ENCODE results near the gene FASTKD1. TPM values are rescaled to one million over a fixed set of nuclear protein-coding genes. Genes with fewer than 3 reads are reported as not detected.
"Not testable (repeated sequence)": the region's sequence is repeated elsewhere in the genome, so short reads cannot be mapped to it uniquely, and the experiment has no call there.

FASTKD1 gene
- total and polyA plus RNA-seq, 4 donors, result 7.0 to 24.2 (median 14.9) TPM

- ATAC-seq (ENCODE audit: low FRiP score); H3K4me1 ChIP-seq (ENCODE audit: control insufficient read depth in 1 of 2, insufficient read depth in 2 of 2, low read length in 2 of 2); intact Hi-C loops (cut with DNase I); H3K4me3 ChIP-seq (ENCODE audit: low read length in 2 of 2); H3K9me3 ChIP-seq (ENCODE audit: control insufficient read depth, low read length); H3K27ac ChIP-seq (ENCODE audit: low read depth in 1 of 2, low read length in 2 of 2); H3K27me3 ChIP-seq (ENCODE audit: control insufficient read depth in 1 of 2, insufficient read depth in 2 of 2, low read length in 1 of 2); H3K36me3 ChIP-seq (ENCODE audit: control insufficient read depth in 1 of 2, insufficient read depth in 2 of 2, low read length in 1 of 2); DNase-seq: not testable (repeated sequence)
- WGBS, 2 donors, result 82 to 95% methylated on average over 7 of the region's 7 CpGs
Measured at GRCh38 chr2:169596546-169596945, 22.9 kb upstream of the FASTKD1 start.

- Histone ChIP-seq H3K27ac (ENCODE audit: low read depth in 1 of 2, low read length in 2 of 2) (no peak overlapping the region), H3K27me3 (ENCODE audit: control insufficient read depth in 1 of 2, insufficient read depth in 2 of 2, low read length in 1 of 2) (no peaks in the 10 kb centered on the region), H3K36me3 (ENCODE audit: control insufficient read depth in 1 of 2, insufficient read depth in 2 of 2, low read length in 1 of 2) (no peaks in the 10 kb centered on the region), H3K4me3 (ENCODE audit: low read length in 2 of 2) (no peak overlapping the region), H3K4me1 (ENCODE audit: control insufficient read depth in 1 of 2, insufficient read depth in 2 of 2, low read length in 2 of 2) (no peaks in the 10 kb centered on the region), H3K9me3 (ENCODE audit: control insufficient read depth, low read length) (no peaks in the 10 kb centered on the region)
- DNase-seq (no peak), ATAC-seq (ENCODE audit: low FRiP score) (no peak)
- WGBS, 2 donors, result 61 to 67% methylated on average over 8 of the region's 8 CpGs
- intact Hi-C loops (cut with DNase I), result no loop called here
Measured at GRCh38 chr2:169590804-169591203, 17.1 kb upstream of the FASTKD1 start.

- no peaks in the 10 kb centered on the region for H3K9me3 ChIP-seq (ENCODE audit: control insufficient read depth, low read length)
- no peak overlapping the region for H3K27ac ChIP-seq (ENCODE audit: low read depth in 1 of 2, low read length in 2 of 2)
- no peaks in the 10 kb centered on the region for H3K36me3 ChIP-seq (ENCODE audit: control insufficient read depth in 1 of 2, insufficient read depth in 2 of 2, low read length in 1 of 2)
- no peak for DNase-seq
- intact Hi-C loops (cut with DNase I), result no loop called here
- ATAC-seq (ENCODE audit: low FRiP score), result no peak
- WGBS, 2 donors, result 24% methylated on average over 7 of the region's 7 CpGs
- peak overlapping the region; percentile 63 to 94 for H3K4me3 ChIP-seq (ENCODE audit: low read length in 2 of 2)
- H3K27me3 ChIP-seq (ENCODE audit: control insufficient read depth in 1 of 2, insufficient read depth in 2 of 2, low read length in 1 of 2), result no peaks in the 10 kb centered on the region
- H3K4me1 ChIP-seq (ENCODE audit: control insufficient read depth in 1 of 2, insufficient read depth in 2 of 2, low read length in 2 of 2), result no peaks in the 10 kb centered on the region
Measured at GRCh38 chr2:169585673-169586072, 12.0 kb upstream of the FASTKD1 start.

GRCh38 chr2:169584005-169584877 is 10.6 kb upstream of the FASTKD1 start, which contains the start of gene PPIG:
Gene PPIG (plus strand): TSS chr2:169584351. CDS start chr2:169604042, 19,691 bp downstream.
- intact Hi-C loops (cut with DNase I), result no loop called here
- WGBS, 2 donors, result 5% methylated on average over 49 of the region's 49 CpGs

GRCh38 chr2:169583518-169583917 is 9.9 kb upstream of the FASTKD1 start:
- no peak for DNase-seq
- H3K27me3 ChIP-seq (ENCODE audit: control insufficient read depth in 1 of 2, insufficient read depth in 2 of 2, low read length in 1 of 2), result no peaks in the 10 kb centered on the region
- H3K9me3 ChIP-seq (ENCODE audit: control insufficient read depth, low read length), result no peaks in the 10 kb centered on the region
- no peak for ATAC-seq (ENCODE audit: low FRiP score)
- no peaks in the 10 kb centered on the region for H3K36me3 ChIP-seq (ENCODE audit: control insufficient read depth in 1 of 2, insufficient read depth in 2 of 2, low read length in 1 of 2)
- no peak overlapping the region for H3K27ac ChIP-seq (ENCODE audit: low read depth in 1 of 2, low read length in 2 of 2)
- intact Hi-C loops (cut with DNase I), result no loop called here
- no peaks in the 10 kb centered on the region for H3K4me1 ChIP-seq (ENCODE audit: control insufficient read depth in 1 of 2, insufficient read depth in 2 of 2, low read length in 2 of 2)
- 97% methylated on average over 5 of the region's 5 CpGs for WGBS, 2 donors
- H3K4me3 ChIP-seq (ENCODE audit: low read length in 2 of 2), result peak overlapping the region in 1 of 2 donors; percentile 94

More at GRCh38 chr2:169584005-169584877, 10.6 kb upstream of the FASTKD1 start, which contains the start of gene PPIG:
- H3K4me1 ChIP-seq (ENCODE audit: control insufficient read depth in 1 of 2, insufficient read depth in 2 of 2, low read length in 2 of 2), result no peaks in the 10 kb centered on the region
- ATAC-seq (ENCODE audit: low FRiP score) (peak; percentile 98), DNase-seq (peak; percentile 95 to 97)
- no peaks in the 10 kb centered on the region for H3K36me3 ChIP-seq (ENCODE audit: control insufficient read depth in 1 of 2, insufficient read depth in 2 of 2, low read length in 1 of 2)
- peak within 1 kb of the TSS; percentile 65 to 86 for H3K27ac ChIP-seq (ENCODE audit: low read depth in 1 of 2, low read length in 2 of 2)
- no peaks in the 10 kb centered on the region for H3K27me3 ChIP-seq (ENCODE audit: control insufficient read depth in 1 of 2, insufficient read depth in 2 of 2, low read length in 1 of 2)
- H3K4me3 ChIP-seq (ENCODE audit: low read length in 2 of 2), result peak within 1 kb of the TSS; percentile 68 to 94
- no peaks in the 10 kb centered on the region for H3K9me3 ChIP-seq (ENCODE audit: control insufficient read depth, low read length)

GRCh38 chr2:169582552-169583266 is 9.0 kb upstream of the FASTKD1 start:
- ATAC-seq (ENCODE audit: low FRiP score); H3K4me3 ChIP-seq (ENCODE audit: low read length in 2 of 2); H3K27ac ChIP-seq (ENCODE audit: low read depth in 1 of 2, low read length in 2 of 2); H3K4me1 ChIP-seq (ENCODE audit: control insufficient read depth in 1 of 2, insufficient read depth in 2 of 2, low read length in 2 of 2); intact Hi-C loops (cut with DNase I); H3K9me3 ChIP-seq (ENCODE audit: control insufficient read depth, low read length); H3K36me3 ChIP-seq (ENCODE audit: control insufficient read depth in 1 of 2, insufficient read depth in 2 of 2, low read length in 1 of 2); H3K27me3 ChIP-seq (ENCODE audit: control insufficient read depth in 1 of 2, insufficient read depth in 2 of 2, low read length in 1 of 2); DNase-seq: not testable (repeated sequence)
- WGBS, 2 donors, result 97 to 98% methylated on average over 10 of the region's 10 CpGs

- no peaks in the 10 kb centered on the region for H3K4me1 ChIP-seq (ENCODE audit: control insufficient read depth in 1 of 2, insufficient read depth in 2 of 2, low read length in 2 of 2)
- H3K4me3 ChIP-seq (ENCODE audit: low read length in 2 of 2), result no peak overlapping the region
- H3K36me3 ChIP-seq (ENCODE audit: control insufficient read depth in 1 of 2, insufficient read depth in 2 of 2, low read length in 1 of 2), result no peaks in the 10 kb centered on the region
- H3K27me3 ChIP-seq (ENCODE audit: control insufficient read depth in 1 of 2, insufficient read depth in 2 of 2, low read length in 1 of 2), result no peaks in the 10 kb centered on the region
- intact Hi-C loops (cut with DNase I), result no loop called here
- no peak overlapping the region for H3K27ac ChIP-seq (ENCODE audit: low read depth in 1 of 2, low read length in 2 of 2)
- ATAC-seq (ENCODE audit: low FRiP score) (no peak), DNase-seq (no peak)
- no peaks in the 10 kb centered on the region for H3K9me3 ChIP-seq (ENCODE audit: control insufficient read depth, low read length)
- WGBS, 2 donors, result 40 to 62% methylated on average over 6 of the region's 6 CpGs
Measured at GRCh38 chr2:169579044-169579443, 5.4 kb upstream of the FASTKD1 start.

- ATAC-seq (ENCODE audit: low FRiP score); intact Hi-C loops (cut with DNase I): not testable (repeated sequence)
- 91 to 94% methylated on average over 25 to 36 of the region's 36 CpGs for WGBS, 2 donors
Measured at GRCh38 chr2:169575264-169575663, 1.6 kb upstream of the FASTKD1 start.

More at GRCh38 chr2:169575264-169575663, 1.6 kb upstream of the FASTKD1 start:
- DNase-seq; H3K27ac ChIP-seq (ENCODE audit: low read depth in 1 of 2, low read length in 2 of 2); H3K9me3 ChIP-seq (ENCODE audit: control insufficient read depth, low read length); H3K27me3 ChIP-seq (ENCODE audit: control insufficient read depth in 1 of 2, insufficient read depth in 2 of 2, low read length in 1 of 2); H3K36me3 ChIP-seq (ENCODE audit: control insufficient read depth in 1 of 2, insufficient read depth in 2 of 2, low read length in 1 of 2); H3K4me1 ChIP-seq (ENCODE audit: control insufficient read depth in 1 of 2, insufficient read depth in 2 of 2, low read length in 2 of 2); H3K4me3 ChIP-seq (ENCODE audit: low read length in 2 of 2): not testable (repeated sequence)

Measured in aorta (tissue), 5 donors.